Activated CD8-positive, alpha-beta memory T cell treated with anti-CD3 and anti-CD28 coated beads, Interleukin-2, amount 50 U/mL, for 1 hour (primary cell): ENCODE data around the gene RTN4.

ENCODE experiments used
- DNase-seq: peaks from one replicate; pipeline ENCODE4 v3.0.0-alpha.2; 2020; ENCODE audit errors: extremely low read depth

RTN4 gene

GRCh38 chr2:54969295-54969939, 80.8 kb downstream of the RTN4 start:
- no peak for DNase-seq

GRCh38 chr2:54968561-54969218, 81.6 kb downstream of the RTN4 start:
- no peak for DNase-seq

- no peak for DNase-seq
Measured at GRCh38 chr2:54967759-54968365, 82.4 kb downstream of the RTN4 start.

GRCh38 chr2:54967269-54967668, 83.0 kb downstream of the RTN4 start:
- DNase-seq, result no peak

GRCh38 chr2:54966837-54967236, 83.4 kb downstream of the RTN4 start:
- no peak for DNase-seq

GRCh38 chr2:54966165-54966832, 84.0 kb downstream of the RTN4 start:
- no peak for DNase-seq

GRCh38 chr2:54965425-54965824, 84.8 kb downstream of the RTN4 start:
- DNase-seq, result no peak

- no peak for DNase-seq
Measured at GRCh38 chr2:54964816-54965215, 85.4 kb downstream of the RTN4 start.

GRCh38 chr2:54964271-54964670, 86.0 kb downstream of the RTN4 start:
- DNase-seq, result no peak

- no peak for DNase-seq
Measured at GRCh38 chr2:54963476-54963875, 86.8 kb downstream of the RTN4 start.

- no peak for DNase-seq
Measured at GRCh38 chr2:54962935-54963440, 87.3 kb downstream of the RTN4 start.

GRCh38 chr2:54962511-54962910, 87.7 kb downstream of the RTN4 start:
- DNase-seq, result no peak

GRCh38 chr2:54960164-54960563, 90.1 kb downstream of the RTN4 start:
- no peak for DNase-seq

GRCh38 chr2:54958717-54959371, 91.4 kb downstream of the RTN4 start:
- DNase-seq, result no peak

- no peak for DNase-seq
Measured at GRCh38 chr2:54957321-54957999, 92.8 kb downstream of the RTN4 start.

- DNase-seq, result no peak
Measured at GRCh38 chr2:54956111-54956627, 94.1 kb downstream of the RTN4 start.

GRCh38 chr2:54955358-54956110, 94.7 kb downstream of the RTN4 start:
- DNase-seq, result no peak

GRCh38 chr2:54954705-54955357, 95.4 kb downstream of the RTN4 start:
- DNase-seq, result no peak

- no peak for DNase-seq
Measured at GRCh38 chr2:54954158-54954557, 96.1 kb downstream of the RTN4 start.

- DNase-seq, result no peak
Measured at GRCh38 chr2:54952978-54953456, 97.2 kb downstream of the RTN4 start.
